ENCODE measurements around the gene DCANP1.
A peak's percentile ranks its signal among the peaks of the same experiment; 100 is the strongest.

DCANP1 gene

GRCh38 chr5:135484674-135485086 is 37.5 kb upstream of the DCANP1 start:
- Histone ChIP-seq H3K27ac (replicated peaks) (no peak overlapping the region), H3K4me3 (replicated peaks; ENCODE audit: insufficient read depth, low read length) (no peak overlapping the region), H3K27me3 (ENCODE audit: insufficient read depth, poor library complexity, severe bottlenecking) (no peaks in the 10 kb centered on the region)
- TF ChIP-seq CTCF (IDR thresholded peaks at IDR 0.05; ENCODE audit: insufficient read depth, low read length) = no peak
- TF ChIP-seq REST (IDR thresholded peaks at IDR 0.05; ENCODE audit: insufficient replicate concordance, low read depth) = no peak
- TF ChIP-seq POLR2AphosphoS5 (IDR thresholded peaks at IDR 0.05; ENCODE audit: low read depth) = no peak
- no peak for TF ChIP-seq GABPA (IDR thresholded peaks at IDR 0.05; ENCODE audit: low read depth)
- TF ChIP-seq SPI1 (IDR thresholded peaks at IDR 0.05; ENCODE audit: borderline replicate concordance, low read depth) = no peak
- DNase-seq (ENCODE audit: low read depth in 1 of 2, low spot score in 1 of 2) = no peak

- no peaks in the 10 kb centered on the region for H3K27me3 ChIP-seq (ENCODE audit: insufficient read depth, poor library complexity, severe bottlenecking)
- DNase-seq (ENCODE audit: low read depth in 1 of 2, low spot score in 1 of 2) = no peak
- H3K4me3 ChIP-seq (replicated peaks; ENCODE audit: insufficient read depth, low read length) = no peak overlapping the region
- no peak overlapping the region for H3K27ac ChIP-seq (replicated peaks)
- TF ChIP-seq REST (IDR thresholded peaks at IDR 0.05; ENCODE audit: insufficient replicate concordance, low read depth) = no peak
- TF ChIP-seq SPI1 (IDR thresholded peaks at IDR 0.05; ENCODE audit: borderline replicate concordance, low read depth) = no peak
- TF ChIP-seq GABPA (IDR thresholded peaks at IDR 0.05; ENCODE audit: low read depth) = no peak
- TF ChIP-seq POLR2AphosphoS5 (IDR thresholded peaks at IDR 0.05; ENCODE audit: low read depth) = no peak
- no peak for TF ChIP-seq CTCF (IDR thresholded peaks at IDR 0.05; ENCODE audit: insufficient read depth, low read length)
Observed at GRCh38 chr5:135483254-135483653, 36.1 kb upstream of the DCANP1 start.

- TF ChIP-seq REST (IDR thresholded peaks at IDR 0.05; ENCODE audit: insufficient replicate concordance, low read depth) = no peak
- TF ChIP-seq GABPA (IDR thresholded peaks at IDR 0.05; ENCODE audit: low read depth) = no peak
- no peak for TF ChIP-seq SPI1 (IDR thresholded peaks at IDR 0.05; ENCODE audit: borderline replicate concordance, low read depth)
- no peak for TF ChIP-seq POLR2AphosphoS5 (IDR thresholded peaks at IDR 0.05; ENCODE audit: low read depth)
- no peak for TF ChIP-seq CTCF (IDR thresholded peaks at IDR 0.05; ENCODE audit: insufficient read depth, low read length)
- DNase-seq (ENCODE audit: low read depth in 1 of 2, low spot score in 1 of 2) = peak; percentile 63 to 73
- Histone ChIP-seq H3K27ac (replicated peaks) (peak overlapping the region; percentile 36), H3K4me3 (replicated peaks; ENCODE audit: insufficient read depth, low read length) (no peak overlapping the region), H3K27me3 (ENCODE audit: insufficient read depth, poor library complexity, severe bottlenecking) (no peaks in the 10 kb centered on the region)
Observed at GRCh38 chr5:135482381-135482933, 35.3 kb upstream of the DCANP1 start.

Measured in HL-60 (cell line).